ENCODE measurements around the gene PYGB.
"Not testable (repeated sequence)": the region's sequence is repeated elsewhere in the genome, so short reads cannot be mapped to it uniquely, and the experiment has no call there.

The PYGB gene

GRCh38 chr20:25230166-25230831 is 17.6 kb upstream of the PYGB start:
- no peak for FAIRE-seq

DNA sequence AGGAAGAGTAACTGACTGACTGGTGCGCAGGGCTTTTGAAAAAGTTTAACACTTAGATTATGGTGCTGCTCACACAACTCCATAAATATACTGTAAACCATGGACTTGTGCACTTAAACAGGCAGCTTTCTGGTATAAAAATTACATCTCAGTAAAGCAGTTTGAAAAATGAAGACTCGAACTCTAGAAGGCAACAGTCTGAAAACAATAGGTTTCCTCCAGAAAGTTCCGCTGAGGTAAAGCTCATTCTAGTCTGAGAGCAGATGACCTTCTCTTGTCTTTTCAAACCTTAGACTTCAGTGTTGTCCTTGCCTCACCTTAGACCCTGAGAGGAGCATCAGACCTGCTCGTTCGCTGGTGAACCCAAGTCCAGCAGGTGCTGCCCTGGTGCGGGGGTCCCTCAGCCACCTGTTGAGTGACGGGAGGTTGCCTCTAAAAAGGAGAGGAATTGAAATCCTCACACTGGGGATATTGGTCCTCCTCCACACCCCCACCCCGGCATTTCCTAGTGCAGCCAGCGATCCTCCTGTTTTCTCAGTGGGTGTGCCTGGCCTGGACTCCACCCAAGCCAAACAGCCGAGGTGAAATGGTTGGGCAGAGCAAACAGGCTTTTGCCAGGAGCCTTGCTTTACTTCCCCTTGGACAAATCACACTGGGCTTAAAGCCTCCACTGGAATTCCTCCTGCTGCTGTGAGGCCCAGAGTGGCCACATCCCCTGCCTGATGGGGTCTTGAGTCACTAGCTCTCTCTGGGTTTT is 14.7 kb upstream of the PYGB start:
- FAIRE-seq: no peak

DNA sequence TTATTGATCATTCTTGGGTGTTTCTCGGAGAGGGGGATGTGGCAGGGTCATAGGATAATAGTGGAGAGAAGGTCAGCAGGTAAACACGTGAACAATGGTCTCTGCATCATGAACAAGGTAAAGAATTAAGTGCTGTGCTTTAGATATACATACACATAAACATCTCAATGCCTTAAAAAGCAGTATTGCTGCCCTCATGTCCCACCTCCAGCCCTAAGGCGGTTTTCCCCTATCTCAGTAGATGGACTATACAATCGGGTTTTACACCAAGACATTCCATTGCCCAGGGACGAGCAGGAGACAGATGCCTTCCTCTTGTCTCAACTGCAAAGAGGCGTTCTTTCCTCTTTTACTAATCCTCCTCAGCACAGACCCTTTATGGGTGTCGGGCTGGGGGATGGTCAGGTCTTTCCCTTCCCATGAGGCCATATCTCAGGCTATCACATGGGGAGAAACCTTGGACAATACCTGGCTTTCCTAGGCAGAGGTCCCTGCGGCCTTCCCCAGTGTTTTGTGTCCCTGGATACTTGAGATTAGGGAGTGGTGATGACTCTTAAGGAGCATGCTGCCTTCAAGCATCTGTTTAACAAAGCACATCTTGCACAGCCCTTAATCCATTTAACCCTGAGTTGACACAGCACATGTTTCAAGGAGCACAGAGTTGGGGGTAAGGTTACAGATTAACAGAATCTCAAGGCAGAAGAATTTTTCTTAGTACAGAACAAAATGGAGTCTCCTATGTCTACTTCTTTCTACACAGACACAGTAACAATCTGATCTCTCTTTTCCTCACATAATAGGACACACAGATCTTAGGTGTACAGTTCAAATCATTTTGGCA is 13.7 kb upstream of the PYGB start:
- FAIRE-seq: not testable (repeated sequence)

GRCh38 chr20:25236450-25237304 is 11.2 kb upstream of the PYGB start:
- FAIRE-seq: no peak

DNA sequence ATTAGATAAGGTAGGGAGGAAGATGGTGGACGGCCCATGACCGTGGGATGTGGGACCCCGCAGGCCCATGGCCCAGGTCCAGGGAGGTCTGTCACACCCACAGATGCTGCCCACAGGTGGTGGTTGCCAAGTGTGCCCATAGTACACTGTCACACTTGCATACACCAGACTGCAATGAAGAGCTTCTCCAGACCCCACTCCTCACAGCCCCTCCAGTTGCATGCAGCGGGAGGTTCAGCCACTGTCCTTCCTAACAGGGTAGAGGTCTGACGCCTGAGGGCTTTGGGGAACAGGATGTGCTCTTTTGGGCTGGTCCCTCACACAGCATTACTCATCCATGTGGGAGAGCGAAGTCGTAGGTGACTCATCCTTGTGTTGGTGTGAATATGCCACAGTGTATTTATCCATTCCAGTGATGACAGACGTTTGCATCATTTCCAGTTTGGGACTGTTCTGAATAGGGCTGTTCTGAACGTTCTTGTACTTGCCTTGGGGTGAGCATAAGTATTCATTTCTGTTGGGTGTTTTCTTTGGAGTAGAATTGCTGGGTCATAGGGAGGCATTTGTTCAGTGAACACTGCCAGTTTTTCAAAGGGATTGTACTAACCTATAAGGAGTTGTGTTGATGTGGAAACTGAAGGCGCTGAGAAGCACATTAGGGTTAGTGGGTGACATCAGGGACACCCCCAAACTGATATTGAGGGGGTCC is 10.1 kb upstream of the PYGB start:
- FAIRE-seq: no peak

DNA sequence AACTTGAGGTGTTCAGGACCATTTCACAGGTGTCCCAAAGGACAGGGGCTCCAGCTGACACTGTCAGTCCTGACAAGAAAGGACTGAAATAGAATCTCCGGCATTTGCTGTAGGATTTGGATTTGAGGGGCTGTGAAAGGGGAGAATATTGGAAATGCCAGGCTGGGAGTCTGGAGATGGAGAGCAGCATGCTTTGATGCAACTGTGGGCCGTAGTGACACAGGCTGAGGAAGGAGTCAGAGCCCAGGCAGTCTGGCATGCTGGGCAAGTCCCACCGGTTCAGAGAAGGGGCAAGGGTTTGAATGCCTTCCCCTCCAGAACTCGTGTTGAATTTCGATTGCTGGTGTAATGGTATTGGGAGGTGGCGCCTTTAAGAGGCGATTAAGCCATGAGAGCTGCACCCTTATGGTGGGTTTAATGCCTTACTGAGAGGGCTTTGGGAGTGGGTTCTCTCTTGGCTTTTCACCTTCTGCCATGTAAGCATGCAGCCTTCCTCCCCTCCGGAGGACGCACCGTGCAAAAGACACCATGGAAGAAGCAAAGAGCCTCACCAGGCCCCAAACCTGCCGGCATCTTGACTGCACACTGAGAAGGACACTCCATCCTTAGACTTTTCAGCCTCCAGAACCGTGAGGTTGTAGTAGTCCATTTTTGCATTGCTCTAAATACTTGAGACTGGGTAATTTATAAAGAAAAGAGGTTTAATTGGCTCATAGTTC is 9.4 kb upstream of the PYGB start:
- no peak for FAIRE-seq

DNA sequence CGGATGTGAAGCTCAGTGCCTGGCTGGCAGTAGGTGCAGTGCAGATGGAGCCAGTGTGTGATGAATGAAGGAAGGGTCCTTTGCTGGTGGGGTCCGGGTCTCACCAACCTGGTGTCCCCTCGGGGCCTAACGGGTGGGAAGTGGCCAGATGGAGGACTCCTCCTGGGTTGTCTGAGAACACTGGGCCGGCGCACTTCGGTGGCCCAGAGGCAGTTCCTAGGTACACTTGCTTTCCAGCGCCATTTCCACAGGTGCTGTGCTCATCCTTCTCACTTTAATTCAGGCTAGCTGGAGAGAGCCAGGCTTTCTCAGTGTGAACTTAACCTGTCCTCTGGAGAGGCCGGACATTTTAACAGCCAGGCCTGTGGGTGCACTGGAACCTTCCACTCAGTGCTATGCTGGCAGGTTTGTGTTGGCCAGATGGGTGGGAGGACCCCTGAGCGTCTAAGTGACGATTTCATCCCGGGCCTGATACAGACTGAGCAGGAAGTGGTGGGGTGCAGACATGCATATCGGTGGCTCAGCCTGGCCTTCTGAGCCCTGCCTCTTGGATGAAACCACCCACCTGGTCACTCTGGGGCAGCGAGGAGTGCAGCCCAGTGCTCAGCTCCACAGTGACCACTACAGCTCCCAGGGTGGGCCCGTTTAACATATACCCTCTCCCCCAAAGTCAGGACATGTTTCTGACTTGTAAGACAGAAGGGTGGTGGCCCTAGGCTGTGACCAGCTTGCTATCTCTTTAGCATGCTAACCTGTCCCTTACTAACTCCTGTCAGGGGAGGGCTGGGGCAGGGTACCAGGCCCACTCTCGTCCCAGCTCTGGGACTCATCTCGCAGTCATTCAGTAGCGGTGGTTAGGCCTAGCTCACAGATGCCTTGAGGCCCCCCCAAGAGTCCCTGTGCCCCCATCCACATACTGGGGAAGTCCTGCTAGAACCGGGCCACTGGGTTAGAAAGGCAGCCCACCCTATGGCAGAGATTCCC is 8.2 kb upstream of the PYGB start:
- no peak for FAIRE-seq

DNA sequence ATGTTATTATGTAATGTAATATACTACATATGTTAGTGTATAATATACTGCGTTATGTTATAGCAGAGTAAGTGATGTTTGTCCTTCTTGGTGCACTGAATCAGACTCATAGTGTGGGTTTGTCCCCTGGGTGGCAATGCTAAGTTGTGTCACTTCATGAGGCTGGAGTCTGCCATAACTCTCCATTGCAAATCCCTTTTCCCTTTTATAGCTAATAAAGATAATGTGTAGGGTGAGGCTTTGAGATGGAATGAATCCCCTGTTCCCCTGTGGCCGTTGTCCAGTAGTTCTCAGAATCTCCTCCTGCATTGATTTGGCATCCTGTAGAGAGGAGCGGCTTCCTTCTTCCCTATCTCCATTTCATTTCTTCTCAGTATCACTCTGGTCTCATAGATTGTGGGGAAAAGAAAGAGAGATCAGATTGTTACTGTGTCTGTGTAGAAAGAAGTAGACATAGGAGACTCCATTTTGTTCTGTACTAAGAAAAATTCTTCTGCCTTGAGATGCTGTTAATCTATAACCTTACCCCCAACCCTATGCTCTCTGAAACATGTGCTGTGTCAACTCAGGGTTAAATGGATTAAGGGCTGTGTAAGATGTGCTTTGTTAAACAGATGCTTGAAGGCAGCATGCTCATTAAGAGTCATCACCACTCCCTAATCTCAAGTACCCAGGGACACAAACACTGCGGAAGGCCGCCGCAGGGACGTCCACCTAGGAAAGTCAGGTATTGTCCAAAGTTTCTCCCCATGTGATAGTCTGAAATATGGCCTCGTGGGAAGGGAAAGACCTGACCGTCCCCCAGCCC is 6.8 kb upstream of the PYGB start:
- not testable (repeated sequence) for FAIRE-seq

GRCh38 chr20:25241659-25241955 is 6.3 kb upstream of the PYGB start:
- not testable (repeated sequence) for FAIRE-seq

- no peak for FAIRE-seq
Measured at GRCh38 chr20:25242231-25242630, 5.7 kb upstream of the PYGB start.

DNA sequence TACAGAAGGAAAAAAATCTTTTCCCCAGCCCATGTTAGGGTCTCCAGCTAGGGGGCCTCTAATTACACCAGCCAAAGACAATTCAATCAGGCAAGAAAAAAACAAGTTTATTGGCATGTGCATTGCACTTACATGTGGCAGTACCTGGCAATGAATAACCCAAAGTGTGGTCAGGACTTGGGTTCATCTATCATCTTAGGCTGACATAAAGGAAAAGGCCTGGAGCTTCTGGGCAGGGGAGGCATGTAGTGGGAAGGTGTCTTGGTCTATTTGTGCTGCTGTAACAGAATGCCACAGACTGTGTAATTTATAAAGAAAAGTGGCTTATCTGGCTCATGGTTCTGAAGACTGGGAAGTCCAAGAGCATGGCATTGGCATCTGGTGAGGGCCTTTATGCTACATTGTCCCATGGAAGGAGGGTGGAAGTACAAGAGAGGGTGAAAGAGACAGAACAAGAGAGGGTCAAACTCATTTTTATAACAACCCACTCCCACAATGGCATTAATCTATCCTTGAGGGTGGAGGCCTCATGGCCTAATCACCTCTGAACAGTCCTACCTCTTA is 4.4 kb upstream of the PYGB start:
- no peak for FAIRE-seq

GRCh38 chr20:25244976-25245375 is 2.9 kb upstream of the PYGB start:
- FAIRE-seq: no peak

GRCh38 chr20:25245461-25245860 is 2.4 kb upstream of the PYGB start:
- no peak for FAIRE-seq

DNA sequence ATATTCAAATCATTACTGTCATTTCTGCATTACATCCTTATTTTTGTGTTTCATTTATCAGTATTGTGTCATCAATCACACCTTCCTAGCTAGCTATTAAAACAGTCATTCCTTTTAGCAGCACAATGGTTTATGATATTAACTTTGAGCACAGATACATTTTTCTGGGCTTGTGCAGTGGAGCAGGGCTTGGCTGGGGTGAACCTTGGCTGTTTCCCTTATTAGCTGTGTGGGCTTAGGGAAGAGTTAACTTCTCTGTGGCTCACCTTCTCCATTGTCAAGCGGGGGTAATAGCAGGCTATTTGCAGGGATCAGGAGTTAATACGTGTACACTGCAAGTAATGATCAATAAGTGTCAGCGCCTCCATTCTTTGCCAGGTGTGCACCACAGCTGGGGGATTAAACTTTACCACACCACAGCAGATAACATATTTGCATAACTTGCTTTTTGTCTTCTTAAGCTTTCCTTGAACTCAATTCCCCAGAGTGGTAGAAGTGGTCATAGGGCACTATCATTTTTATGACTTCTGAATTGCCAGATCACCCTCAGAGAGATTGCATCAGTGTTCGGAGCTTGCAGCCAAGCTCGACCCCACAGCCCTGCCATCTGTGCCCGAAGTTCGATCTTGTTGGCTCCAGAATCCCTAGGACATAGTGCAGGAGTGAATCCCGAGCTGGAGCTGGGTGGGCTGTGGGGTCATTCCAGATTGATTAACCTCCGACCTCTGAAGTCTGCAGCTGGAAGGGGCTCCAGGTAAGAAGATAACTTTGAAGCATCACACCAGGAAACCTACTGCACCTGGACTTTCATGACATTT is 1.5 kb upstream of the PYGB start:
- no peak for FAIRE-seq

DNA sequence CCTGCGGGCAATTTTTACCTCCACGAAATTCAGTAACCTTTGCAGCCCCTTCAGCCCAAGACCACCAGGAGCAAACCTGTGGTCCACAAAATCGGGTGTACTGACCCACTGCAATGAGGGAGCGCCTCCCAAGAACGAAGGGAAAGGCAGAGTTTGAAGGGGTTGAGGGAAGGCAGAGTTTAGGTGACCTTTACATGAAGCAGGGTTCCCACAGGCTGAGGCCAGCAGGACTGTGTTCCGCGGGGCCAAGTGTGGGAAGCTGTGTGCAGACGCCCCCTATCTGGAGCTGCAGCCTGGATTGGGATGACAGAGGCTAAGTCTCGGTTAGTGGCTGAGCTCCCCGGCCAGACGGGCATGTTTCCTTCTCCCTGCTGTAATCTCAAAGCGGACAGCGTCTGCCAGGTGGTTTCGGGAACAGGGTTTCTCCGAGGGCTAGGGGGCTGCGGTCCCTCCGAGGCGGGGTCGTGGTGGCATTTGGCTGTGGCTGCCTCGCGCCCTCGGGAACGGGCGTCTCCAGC is 826 bp upstream of the PYGB start:
- no peak for FAIRE-seq

DNA sequence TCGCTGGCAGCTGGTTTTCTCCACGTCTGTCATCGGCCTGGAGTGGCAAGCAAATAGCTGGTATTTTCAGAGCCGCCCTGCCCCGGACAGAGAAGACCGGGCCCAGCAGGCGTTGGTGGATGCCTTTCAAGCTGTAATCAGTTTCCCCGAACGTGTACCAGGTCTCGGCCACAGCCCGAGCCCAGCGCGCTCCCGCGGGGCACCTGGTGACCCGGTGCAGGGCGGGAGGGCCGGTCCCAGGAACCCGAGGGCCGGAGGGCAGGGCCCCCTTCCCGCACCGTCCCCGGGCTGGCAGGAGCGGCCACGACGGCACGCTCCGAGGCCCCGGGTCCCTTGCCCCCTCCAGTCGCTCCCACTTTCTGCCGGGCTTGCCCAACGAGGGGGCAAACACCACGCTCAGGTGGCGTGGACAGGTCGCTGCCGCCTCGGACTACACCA is 348 bp upstream of the PYGB start:
- FAIRE-seq: no peak

- no peak for FAIRE-seq
Measured at GRCh38 chr20:25248786-25249172, 894 bp downstream of the PYGB start.

Data from TTC549 (cell line).